ENCODE measurements around the gene SLC30A4.
"Not testable (repeated sequence)": the region's sequence is repeated elsewhere in the genome, so short reads cannot be mapped to it uniquely, and the experiment has no call there.

SLC30A4 gene, protein sequence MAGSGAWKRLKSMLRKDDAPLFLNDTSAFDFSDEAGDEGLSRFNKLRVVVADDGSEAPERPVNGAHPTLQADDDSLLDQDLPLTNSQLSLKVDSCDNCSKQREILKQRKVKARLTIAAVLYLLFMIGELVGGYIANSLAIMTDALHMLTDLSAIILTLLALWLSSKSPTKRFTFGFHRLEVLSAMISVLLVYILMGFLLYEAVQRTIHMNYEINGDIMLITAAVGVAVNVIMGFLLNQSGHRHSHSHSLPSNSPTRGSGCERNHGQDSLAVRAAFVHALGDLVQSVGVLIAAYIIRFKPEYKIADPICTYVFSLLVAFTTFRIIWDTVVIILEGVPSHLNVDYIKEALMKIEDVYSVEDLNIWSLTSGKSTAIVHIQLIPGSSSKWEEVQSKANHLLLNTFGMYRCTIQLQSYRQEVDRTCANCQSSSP

DNA sequence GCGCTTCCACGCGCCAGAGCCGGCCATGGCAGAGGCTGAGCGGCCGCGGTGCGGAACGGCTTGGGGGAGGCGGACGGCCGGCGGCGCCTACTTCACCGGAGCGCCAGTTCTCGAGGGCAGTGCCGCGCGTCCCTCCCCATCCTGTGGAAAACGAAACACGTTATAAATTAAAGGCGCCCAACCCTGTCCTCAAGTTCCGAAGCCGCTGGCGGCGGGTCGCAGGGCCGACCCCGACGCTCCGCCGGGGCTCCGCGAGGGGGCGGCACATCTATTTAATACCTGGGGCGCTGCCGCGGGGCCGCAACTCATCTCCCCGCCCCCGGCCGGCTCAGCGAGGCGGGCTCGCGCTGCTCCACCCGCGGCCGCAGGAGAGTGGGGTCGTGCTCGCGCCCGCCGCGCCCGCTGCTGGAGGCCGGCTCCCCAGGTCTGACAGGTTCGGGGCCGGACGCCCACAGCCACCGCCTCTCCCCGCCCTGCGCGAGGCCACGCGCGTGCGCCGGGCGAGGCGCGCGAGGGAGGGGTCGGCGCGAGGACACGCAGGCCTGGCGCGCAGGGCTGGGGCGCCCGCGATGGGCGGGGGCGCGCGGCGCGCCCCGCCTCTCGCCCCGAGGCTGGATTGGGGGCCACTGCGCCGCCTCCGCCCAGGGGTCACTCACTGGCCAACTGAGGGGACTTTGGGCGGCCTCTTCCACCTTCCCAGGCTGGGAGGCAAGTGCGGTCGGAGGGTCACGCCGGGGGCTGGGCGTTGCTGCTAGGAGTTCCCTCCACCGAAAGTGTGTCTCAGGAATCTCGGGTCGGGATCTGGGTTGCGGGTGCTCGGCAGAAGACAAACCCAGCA is at the start of gene SLC30A4:
SLC30A4 (minus strand) TSS at position 428 of the 838 bp plus-strand sequence; CDS start at position 27, 401 bp downstream.
- DNase-seq = peak; percentile 40 to 76

DNA sequence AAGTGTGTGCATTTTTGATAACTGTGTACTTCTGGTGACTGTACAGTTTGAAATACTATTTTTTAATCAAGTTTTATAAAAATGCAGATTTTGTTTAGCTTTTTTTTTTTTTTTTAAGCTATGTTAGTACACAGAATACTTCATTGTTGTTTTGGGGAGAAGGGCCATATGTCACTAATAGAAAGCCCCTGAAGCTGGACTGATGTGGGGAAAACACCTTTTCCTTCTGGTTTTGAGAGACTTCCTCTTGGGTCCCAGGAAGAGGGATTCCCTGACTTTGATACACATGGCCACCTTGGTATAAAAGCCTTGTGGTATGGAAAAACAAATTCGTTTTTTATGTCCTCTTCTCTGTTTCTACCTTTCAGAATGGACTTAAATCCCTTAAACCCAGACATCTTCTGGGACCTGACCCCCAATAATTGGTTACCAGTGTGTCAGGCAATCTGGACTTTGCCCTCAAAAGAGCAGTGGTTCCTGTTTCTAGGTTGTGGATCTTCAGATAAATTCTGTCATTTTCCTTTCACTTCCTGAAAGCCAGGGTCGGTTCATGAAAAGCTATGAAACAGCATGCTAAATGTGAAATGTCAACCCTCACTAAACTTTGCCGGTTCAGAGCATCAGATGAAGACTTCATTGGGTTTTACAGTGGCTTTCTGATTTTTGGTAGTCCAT is 33.5 kb upstream of the SLC30A4 start:
- no peak for DNase-seq

- DNase-seq = no peak
Measured at GRCh38 chr15:45551676-45552075, 29.1 kb upstream of the SLC30A4 start.

DNA sequence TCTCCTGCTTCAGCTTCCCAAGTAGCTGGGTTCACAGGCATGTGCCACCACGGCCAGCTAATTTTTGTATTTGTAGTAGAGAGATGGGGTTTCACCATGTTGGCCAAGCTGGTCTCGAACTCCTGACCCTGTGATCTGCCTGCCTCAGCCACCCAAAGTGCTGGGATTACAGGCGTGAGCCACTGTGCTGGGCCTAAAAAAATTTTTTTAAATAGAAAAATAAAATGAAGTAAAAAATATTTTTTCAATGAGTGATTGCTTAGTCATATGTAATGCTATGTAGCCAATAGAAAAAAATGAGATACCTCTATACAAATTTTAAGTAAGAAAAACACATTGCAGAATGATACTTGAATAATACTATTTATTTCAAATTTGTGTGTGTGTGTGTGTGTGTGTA is 27.9 kb upstream of the SLC30A4 start:
- no peak for DNase-seq

DNA sequence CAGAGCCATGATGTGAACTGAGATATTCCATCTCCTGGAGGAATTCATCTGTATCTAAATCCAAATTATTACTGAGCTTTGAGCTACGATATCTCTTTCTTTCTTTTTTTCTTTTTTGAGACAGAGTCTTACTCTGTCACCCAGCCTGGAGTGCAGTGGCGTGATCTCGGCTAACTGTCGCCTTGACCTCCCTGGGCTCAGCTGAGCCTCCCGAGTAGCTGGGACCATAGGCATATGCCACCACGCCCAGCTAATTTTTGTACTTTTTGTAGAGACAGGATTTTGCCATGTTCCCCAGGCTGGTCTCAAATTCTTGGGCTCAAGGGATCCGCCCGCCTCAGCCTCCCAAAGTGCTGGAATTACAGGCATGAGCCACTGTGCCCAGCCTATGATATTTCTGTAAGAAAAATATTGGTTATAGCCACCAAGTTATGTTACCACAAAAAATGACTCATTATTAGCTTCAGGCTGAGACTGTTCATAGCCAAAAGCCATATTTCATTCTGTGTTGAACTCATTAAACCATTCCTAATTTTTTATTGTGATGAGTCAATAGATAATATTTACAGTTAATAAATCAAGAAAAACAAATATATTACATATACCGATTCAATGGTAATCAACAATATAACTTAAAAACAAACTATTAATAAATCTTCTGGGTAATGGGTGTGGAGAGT is 27.1 kb upstream of the SLC30A4 start:
- DNase-seq = no peak

DNA sequence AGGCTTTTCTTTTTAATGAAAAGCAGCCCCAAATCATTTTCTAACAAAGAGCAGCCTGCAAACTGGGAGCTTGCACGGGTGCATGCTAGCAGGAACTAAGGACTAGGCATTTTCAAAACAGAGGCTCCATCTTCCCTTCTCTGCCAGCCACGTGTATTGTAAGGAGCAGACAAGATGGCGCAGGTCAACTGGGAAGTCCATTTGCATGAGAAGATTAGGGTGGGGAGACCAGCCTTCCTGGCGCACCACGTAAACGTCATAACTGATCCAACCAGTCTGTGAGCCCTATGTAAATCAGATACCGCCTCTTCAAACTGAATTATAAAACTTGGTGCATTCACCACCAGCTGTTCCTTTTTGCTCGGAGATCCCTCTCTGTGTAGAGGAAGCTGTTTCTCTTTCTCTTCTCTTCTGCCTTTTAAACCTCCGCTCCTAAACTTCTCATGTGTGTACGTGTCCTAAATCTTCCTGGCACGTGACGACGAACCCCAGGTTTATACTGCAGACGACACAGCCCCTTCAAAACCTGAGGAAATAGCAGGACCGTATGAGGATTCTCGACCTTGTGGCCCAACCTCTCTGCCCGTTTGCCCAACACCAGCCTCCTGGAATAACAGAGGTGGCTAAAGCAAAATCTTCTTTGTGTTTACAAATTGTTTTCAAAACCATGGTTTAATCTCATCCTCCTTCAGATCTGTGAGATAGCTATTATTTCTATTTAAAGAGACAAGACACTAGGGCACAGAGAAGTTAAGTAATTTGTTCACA is 26.4 kb upstream of the SLC30A4 start:
- DNase-seq = peak; percentile 16 to 18

DNA sequence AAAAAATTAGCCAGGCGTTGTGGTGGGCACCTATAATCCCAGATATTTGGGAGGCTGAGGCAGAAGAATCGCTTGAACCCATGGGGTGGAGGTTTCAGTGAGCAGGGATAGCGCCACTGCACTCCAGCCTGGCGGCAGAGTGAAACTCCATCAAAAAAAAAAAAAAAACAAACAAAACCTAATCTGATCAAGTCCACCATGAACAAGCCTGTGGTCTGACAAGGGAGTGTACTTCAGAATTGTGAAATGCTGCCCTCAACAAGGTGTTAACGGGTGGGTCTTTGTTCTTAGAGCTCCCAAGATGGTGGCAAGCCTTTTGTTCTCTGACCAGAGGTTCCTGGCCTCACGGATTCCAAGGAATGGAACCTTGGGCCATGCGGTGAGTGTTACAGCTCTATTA is 24.2 kb upstream of the SLC30A4 start:
- DNase-seq = no peak

- DNase-seq = no peak
Measured at GRCh38 chr15:45544266-45545023, 21.9 kb upstream of the SLC30A4 start.

DNA sequence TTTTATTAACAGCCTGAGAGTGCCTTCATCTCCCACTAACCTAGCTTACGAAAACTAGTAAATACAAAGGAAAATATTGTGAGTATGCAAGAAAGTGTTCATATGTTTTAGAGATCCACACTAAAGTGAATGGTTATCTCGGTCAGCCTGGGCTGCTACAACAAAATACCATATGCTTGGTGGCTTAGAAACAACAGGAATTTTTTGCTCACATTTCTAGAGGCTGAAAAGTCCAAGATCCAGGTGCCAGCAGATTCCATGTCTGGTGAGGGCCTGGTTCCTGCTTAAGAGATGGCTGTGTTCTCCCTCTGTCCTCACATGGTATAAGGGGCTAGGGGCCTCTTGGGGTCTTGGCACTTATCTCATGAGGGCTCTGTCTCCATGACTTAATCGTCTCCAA is 20.5 kb upstream of the SLC30A4 start:
- DNase-seq = no peak

GRCh38 chr15:45540531-45540930 is 18.0 kb upstream of the SLC30A4 start:
- no peak for DNase-seq

DNA sequence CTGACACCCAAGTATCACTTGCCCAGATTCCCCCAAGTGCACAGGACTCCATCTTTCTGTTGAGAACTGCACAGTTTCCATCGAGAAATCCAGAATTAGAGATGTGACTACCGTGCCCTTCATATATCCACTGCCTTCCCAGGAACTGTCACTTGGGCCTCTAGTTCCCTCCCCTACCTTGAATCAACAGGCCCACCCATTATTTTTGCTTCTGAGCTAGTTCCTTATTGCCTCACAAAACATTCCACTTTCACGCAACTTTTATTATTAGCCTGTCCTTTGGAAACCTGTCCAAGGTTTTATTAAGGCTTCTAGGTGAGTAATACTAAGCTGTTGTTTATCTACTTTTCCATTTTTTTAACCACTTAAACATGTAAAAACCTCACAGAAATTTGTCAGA is 17.1 kb upstream of the SLC30A4 start:
- no peak for DNase-seq

- no peak for DNase-seq
Measured at GRCh38 chr15:45536934-45537333, 14.4 kb upstream of the SLC30A4 start.

GRCh38 chr15:45535486-45536042 is 13.0 kb upstream of the SLC30A4 start:
- no peak for DNase-seq

DNA sequence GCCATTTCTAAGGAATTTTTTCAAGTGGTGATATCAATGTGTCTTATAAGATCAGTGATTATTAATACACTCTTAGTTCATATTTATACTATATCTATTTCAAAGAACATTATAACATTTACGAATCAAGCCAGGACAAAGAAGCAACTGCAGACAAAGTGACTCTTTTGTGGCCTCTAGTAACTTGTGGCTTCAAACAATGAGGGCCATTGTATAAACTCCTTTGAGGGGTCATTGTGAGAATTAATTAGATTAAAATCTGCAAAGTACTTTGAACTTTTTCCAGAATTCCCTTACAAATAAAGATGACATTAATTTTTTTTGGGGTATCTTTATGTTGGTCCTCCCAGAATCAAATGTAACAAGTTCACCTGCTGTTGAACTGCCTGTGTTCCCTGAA is 12.3 kb upstream of the SLC30A4 start:
- no peak for DNase-seq

DNA sequence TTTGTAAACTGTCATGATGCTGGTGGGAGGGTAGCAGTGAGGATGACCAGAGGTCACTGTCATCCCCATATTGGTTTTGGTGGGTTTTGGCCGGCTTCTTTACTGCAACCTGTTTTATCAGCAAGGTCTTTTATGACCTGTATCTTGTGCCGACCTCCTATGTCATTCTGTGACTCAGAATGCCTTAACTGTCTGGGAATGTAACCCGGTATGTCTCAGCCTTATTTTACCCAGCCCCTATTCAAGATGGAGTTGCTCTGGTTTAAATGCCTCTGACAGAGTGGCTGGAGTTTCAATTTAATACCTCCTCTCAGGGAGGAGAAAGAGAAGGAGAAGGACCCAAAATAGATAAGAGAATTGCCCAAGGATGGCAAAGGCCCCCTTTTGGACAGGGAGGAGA is 10.3 kb upstream of the SLC30A4 start:
- not testable (repeated sequence) for DNase-seq

- DNase-seq = no peak
Measured at GRCh38 chr15:45529613-45530012, 7.1 kb upstream of the SLC30A4 start.

DNA sequence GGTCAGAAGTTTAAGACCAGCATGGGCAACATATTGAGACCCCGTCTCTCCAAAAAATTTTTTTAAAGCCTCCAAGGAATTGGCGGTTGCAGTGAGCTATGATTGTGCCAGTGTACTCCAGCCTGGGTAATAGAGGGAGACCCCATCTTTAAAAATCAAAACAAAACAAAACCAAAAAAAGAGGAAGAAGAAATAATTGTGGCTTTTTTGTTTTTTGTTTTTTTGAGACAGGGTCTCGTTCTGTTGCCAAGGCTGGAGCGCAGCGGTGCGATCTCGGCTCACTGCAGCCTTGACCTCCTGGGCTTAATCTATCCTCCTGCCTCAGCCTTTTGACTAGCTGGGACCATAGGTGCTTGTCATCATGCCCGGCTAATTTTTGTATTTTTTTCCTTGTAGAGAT is 4.5 kb upstream of the SLC30A4 start:
- DNase-seq = no peak

GRCh38 chr15:45523166-45523460 is 558 bp upstream of the SLC30A4 start:
- DNase-seq = peak in 1 of 2 experiments; percentile 31

DNA sequence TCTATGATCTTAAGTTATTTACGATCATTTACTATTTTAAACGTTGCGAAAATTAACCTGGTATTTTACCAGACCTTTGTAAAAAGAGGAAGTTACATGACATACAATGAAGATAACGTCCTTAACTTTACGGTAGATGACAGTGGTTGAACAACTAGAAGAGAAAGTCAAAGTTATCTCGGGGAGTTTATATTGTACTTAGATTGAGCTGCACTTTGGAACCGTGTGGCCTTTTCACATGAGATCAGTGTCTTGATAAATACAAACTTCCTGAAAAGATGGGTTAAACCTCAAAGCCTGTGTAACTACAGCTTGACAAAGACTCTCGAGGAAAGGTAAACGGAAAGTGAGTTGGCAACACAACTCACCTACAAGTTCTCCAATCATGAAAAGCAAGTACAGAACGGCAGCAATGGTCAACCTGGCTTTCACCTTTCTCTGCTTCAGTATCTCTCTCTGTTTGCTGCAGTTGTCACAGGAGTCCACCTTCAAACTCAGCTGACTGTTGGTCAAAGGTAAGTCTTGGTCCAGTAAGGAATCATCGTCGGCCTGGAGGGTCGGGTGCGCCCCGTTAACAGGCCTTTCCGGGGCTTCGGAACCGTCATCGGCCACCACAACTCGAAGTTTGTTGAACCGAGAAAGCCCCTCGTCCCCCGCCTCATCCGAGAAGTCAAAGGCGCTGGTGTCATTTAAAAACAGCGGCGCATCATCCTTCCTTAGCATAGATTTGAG is 793 bp downstream of the SLC30A4 start:
- DNase-seq = peak in 1 of 2 experiments; percentile 19

- no peak for DNase-seq
Measured at GRCh38 chr15:45510758-45511280, 11.7 kb downstream of the SLC30A4 start.
